NOMO-1 treated with DMSO at 0.1 percent for 48 hours (cell line): ENCODE results near the gene BLCAP.
"Not testable (repeated sequence)": the region's sequence is repeated elsewhere in the genome, so short reads cannot be mapped to it uniquely, and the experiment has no call there.

ENCODE experiments used
- DNase-seq: peaks from one replicate; lab custom pipeline; 2025; ENCODE audit not compliant: unreplicated experiment; lab: John Stamatoyannopoulos, UW

BLCAP gene

GRCh38 chr20:37558306-37558705 is 30.6 kb upstream of the BLCAP start:
- no peak for DNase-seq

GRCh38 chr20:37556538-37556937 is 28.9 kb upstream of the BLCAP start:
- DNase-seq = no peak

GRCh38 chr20:37554721-37555298 is 27.1 kb upstream of the BLCAP start:
- DNase-seq = not testable (repeated sequence)

GRCh38 chr20:37552415-37552814 is 24.7 kb upstream of the BLCAP start:
- no peak for DNase-seq

- DNase-seq = not testable (repeated sequence)
These were observed 24.0 kb upstream of the BLCAP start for GRCh38 chr20:37551660-37552059.

GRCh38 chr20:37550101-37550920 is 22.6 kb upstream of the BLCAP start:
- not testable (repeated sequence) for DNase-seq

GRCh38 chr20:37547912-37548311 is 20.2 kb upstream of the BLCAP start:
- DNase-seq = no peak

GRCh38 chr20:37545516-37545915 is 17.8 kb upstream of the BLCAP start:
- no peak for DNase-seq

GRCh38 chr20:37544386-37544785 is 16.7 kb upstream of the BLCAP start:
- DNase-seq = no peak

- peak; percentile 24 for DNase-seq
These were observed 16.2 kb upstream of the BLCAP start for GRCh38 chr20:37543828-37544227.

GRCh38 chr20:37542281-37542680 is 14.6 kb upstream of the BLCAP start:
- no peak for DNase-seq

- DNase-seq = no peak
These were observed 13.7 kb upstream of the BLCAP start for GRCh38 chr20:37541326-37541725.

GRCh38 chr20:37540838-37541237 is 13.2 kb upstream of the BLCAP start:
- DNase-seq = not testable (repeated sequence)

GRCh38 chr20:37540001-37540400 is 12.3 kb upstream of the BLCAP start:
- DNase-seq = no peak

- no peak for DNase-seq
These were observed 11.7 kb upstream of the BLCAP start for GRCh38 chr20:37539424-37539823.

- DNase-seq = peak; percentile 25
These were observed 10.3 kb upstream of the BLCAP start for GRCh38 chr20:37538003-37538402.

GRCh38 chr20:37537505-37537904 is 9.8 kb upstream of the BLCAP start:
- no peak for DNase-seq

- no peak for DNase-seq
These were observed 7.9 kb upstream of the BLCAP start for GRCh38 chr20:37535443-37536132.

- peak; percentile 81 for DNase-seq
These were observed 6.9 kb upstream of the BLCAP start for GRCh38 chr20:37534401-37535157.

GRCh38 chr20:37533154-37533715 is 5.6 kb upstream of the BLCAP start:
- no peak for DNase-seq

- DNase-seq = no peak
These were observed 4.2 kb upstream of the BLCAP start for GRCh38 chr20:37531856-37532255.
